ENCODE data around the gene MBOAT1. TPM values are rescaled to one million over a fixed set of nuclear protein-coding genes. Genes with fewer than 3 reads are reported as not detected.

MBOAT1 gene
- total RNA-seq, 2 experiments from 2014 or later = not detected

GRCh38 chr6:20098267-20098876 is 113.9 kb downstream of the MBOAT1 start:
- Histone ChIP-seq H3K79me2 (ENCODE audit: insufficient read depth, low read depth, low read length) (no peaks in the 10 kb centered on the region), H3K4me1 (ENCODE audit: insufficient read depth, low read length, poor library complexity, severe bottlenecking) (no peaks in the 10 kb centered on the region), H2AFZ (ENCODE audit: low read length) (no peak overlapping the region), H3K4me3 (ENCODE audit: low read depth, low read length, poor library complexity, severe bottlenecking) (no peak overlapping the region), H3K9me2 (ENCODE audit: insufficient read depth, low read length) (no peaks in the 10 kb centered on the region), H3K4me2 (ENCODE audit: low read length) (no peak overlapping the region), H3K36me3 (ENCODE audit: insufficient read depth, low read length) (no peaks in the 10 kb centered on the region), H3K9me3 (ENCODE audit: low read length) (no peaks in the 10 kb centered on the region), H3K27ac (ENCODE audit: low read depth, low read length, poor library complexity, severe bottlenecking) (no peak overlapping the region), H4K20me1 (ENCODE audit: insufficient read depth, low read length) (no peaks in the 10 kb centered on the region)
- TF ChIP-seq, protein P1, sequence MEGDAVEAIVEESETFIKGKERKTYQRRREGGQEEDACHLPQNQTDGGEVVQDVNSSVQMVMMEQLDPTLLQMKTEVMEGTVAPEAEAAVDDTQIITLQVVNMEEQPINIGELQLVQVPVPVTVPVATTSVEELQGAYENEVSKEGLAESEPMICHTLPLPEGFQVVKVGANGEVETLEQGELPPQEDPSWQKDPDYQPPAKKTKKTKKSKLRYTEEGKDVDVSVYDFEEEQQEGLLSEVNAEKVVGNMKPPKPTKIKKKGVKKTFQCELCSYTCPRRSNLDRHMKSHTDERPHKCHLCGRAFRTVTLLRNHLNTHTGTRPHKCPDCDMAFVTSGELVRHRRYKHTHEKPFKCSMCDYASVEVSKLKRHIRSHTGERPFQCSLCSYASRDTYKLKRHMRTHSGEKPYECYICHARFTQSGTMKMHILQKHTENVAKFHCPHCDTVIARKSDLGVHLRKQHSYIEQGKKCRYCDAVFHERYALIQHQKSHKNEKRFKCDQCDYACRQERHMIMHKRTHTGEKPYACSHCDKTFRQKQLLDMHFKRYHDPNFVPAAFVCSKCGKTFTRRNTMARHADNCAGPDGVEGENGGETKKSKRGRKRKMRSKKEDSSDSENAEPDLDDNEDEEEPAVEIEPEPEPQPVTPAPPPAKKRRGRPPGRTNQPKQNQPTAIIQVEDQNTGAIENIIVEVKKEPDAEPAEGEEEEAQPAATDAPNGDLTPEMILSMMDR (conservative IDR thresholded peaks at IDR 0.05; ENCODE audit: low read length) = no peak
- no peak for TF ChIP-seq EZH2phosphoT487 (IDR thresholded peaks at IDR 0.05; ENCODE audit: borderline replicate concordance, low read depth, low read length)
- POLR2A ChIA-PET = no interaction called here
- BruUV-seq (replicated peaks) = no TSS peak
- CTCF ChIA-PET (ENCODE audit: unreplicated experiment) = interaction anchor here (0.6 kb wide), 1 partner anchor 26 kb away, joined by 3 read pairs; no protein-coding TSS in a partner anchor
- intact Hi-C loops (cut with micrococcal nuclease; ENCODE audit: unreplicated experiment) = no loop called here
- DNase-seq (ENCODE audit: low spot score) = no peak

- DNase-seq (ENCODE audit: low spot score) = no peak
- H3K4me2 ChIP-seq (ENCODE audit: low read length) = no peak overlapping the region
- no peaks in the 10 kb centered on the region for H3K79me2 ChIP-seq (ENCODE audit: insufficient read depth, low read depth, low read length)
- ChIA-PET POLR2A (interaction anchor here (0.5 kb wide), 1 partner anchor 1417 kb away, joined by 3 read pairs; no protein-coding TSS in a partner anchor), CTCF (ENCODE audit: unreplicated experiment) (no interaction called here)
- H3K9me3 ChIP-seq (ENCODE audit: low read length) = no peaks in the 10 kb centered on the region
- intact Hi-C loops (cut with micrococcal nuclease; ENCODE audit: unreplicated experiment) = no loop called here
- no peak overlapping the region for H2AFZ ChIP-seq (ENCODE audit: low read length)
- no peaks in the 10 kb centered on the region for H3K36me3 ChIP-seq (ENCODE audit: insufficient read depth, low read length)
- no TSS peak for BruUV-seq (replicated peaks)
- H3K27ac ChIP-seq (ENCODE audit: low read depth, low read length, poor library complexity, severe bottlenecking) = no peak overlapping the region
- no peak overlapping the region for H3K4me3 ChIP-seq (ENCODE audit: low read depth, low read length, poor library complexity, severe bottlenecking)
- no peak for TF ChIP-seq EZH2phosphoT487 (IDR thresholded peaks at IDR 0.05; ENCODE audit: borderline replicate concordance, low read depth, low read length)
- TF ChIP-seq, protein P1 (conservative IDR thresholded peaks at IDR 0.05; ENCODE audit: low read length) = no peak
- no peaks in the 10 kb centered on the region for H3K4me1 ChIP-seq (ENCODE audit: insufficient read depth, low read length, poor library complexity, severe bottlenecking)
- no peaks in the 10 kb centered on the region for H4K20me1 ChIP-seq (ENCODE audit: insufficient read depth, low read length)
- no peaks in the 10 kb centered on the region for H3K9me2 ChIP-seq (ENCODE audit: insufficient read depth, low read length)
Measured at GRCh38 chr6:20096536-20096935, 115.7 kb downstream of the MBOAT1 start.

DNA sequence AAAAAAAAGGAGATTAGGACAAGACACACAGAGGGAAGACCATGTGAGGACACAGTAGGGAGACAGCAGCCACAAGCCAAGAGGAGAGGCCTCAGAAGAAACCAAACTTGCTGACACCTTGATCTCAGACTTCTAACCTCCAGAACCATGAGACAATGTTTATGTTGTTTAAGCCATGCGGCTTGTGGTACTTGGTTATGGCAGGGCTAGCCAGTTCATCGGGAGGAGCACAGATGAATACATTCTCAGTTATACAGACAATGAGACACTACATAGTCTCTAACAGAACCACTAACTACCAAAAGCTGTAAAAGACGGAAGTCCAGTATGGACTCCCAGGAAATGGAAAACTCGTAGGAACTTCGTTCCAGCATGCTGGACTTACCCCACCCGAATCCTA is 116.8 kb downstream of the MBOAT1 start:
- DNase-seq (ENCODE audit: low spot score) = no peak
- Histone ChIP-seq H3K27ac (ENCODE audit: low read depth, low read length, poor library complexity, severe bottlenecking) (no peak overlapping the region), H2AFZ (ENCODE audit: low read length) (no peak overlapping the region), H3K4me1 (ENCODE audit: insufficient read depth, low read length, poor library complexity, severe bottlenecking) (no peaks in the 10 kb centered on the region), H3K9me2 (ENCODE audit: insufficient read depth, low read length) (no peaks in the 10 kb centered on the region), H4K20me1 (ENCODE audit: insufficient read depth, low read length) (no peaks in the 10 kb centered on the region), H3K4me3 (ENCODE audit: low read depth, low read length, poor library complexity, severe bottlenecking) (no peak overlapping the region), H3K79me2 (ENCODE audit: insufficient read depth, low read depth, low read length) (no peaks in the 10 kb centered on the region), H3K4me2 (ENCODE audit: low read length) (no peak overlapping the region), H3K36me3 (ENCODE audit: insufficient read depth, low read length) (no peaks in the 10 kb centered on the region), H3K9me3 (ENCODE audit: low read length) (no peaks in the 10 kb centered on the region)
- intact Hi-C loops (cut with micrococcal nuclease; ENCODE audit: unreplicated experiment) = no loop called here
- BruUV-seq (replicated peaks) = no TSS peak
- ChIA-PET CTCF (ENCODE audit: unreplicated experiment) (no interaction called here), POLR2A (no interaction called here)
- TF ChIP-seq, protein P1 (conservative IDR thresholded peaks at IDR 0.05; ENCODE audit: low read length) = no peak
